Activated naive CD4-positive, alpha-beta T cell treated with anti-CD3 and anti-CD28 coated beads, Interleukin-2, amount 50 U/mL, for 24 hours (primary cell): ENCODE data around the gene PAQR6.
"Not testable (repeated sequence)": the region's sequence is repeated elsewhere in the genome, so short reads cannot be mapped to it uniquely, and the experiment has no call there.

ENCODE experiments used
- H3K27ac Mint-ChIP-seq: one replicate; pipeline ENCODE4 v1.8.0; 2021; ENCODE audit warnings: mild to moderate bottlenecking, mixed read lengths
- H3K27me3 Mint-ChIP-seq: one replicate; pipeline ENCODE4 v1.8.0; 2021; ENCODE audit warnings: mixed read lengths
- H3K36me3 Mint-ChIP-seq: one replicate; pipeline ENCODE4 v1.8.0; 2021; ENCODE audit warnings: mixed read lengths
- H3K4me1 Mint-ChIP-seq: one replicate; pipeline ENCODE4 v1.8.0; 2021; ENCODE audit warnings: mixed read lengths
- H3K4me3 Mint-ChIP-seq: one replicate; pipeline ENCODE4 v1.8.0; 2021; ENCODE audit warnings: mild to moderate bottlenecking, mixed read lengths
- H3K9me3 Mint-ChIP-seq: one replicate; pipeline ENCODE4 v1.8.0; 2021; ENCODE audit warnings: mixed read lengths

Gene PAQR6

DNA sequence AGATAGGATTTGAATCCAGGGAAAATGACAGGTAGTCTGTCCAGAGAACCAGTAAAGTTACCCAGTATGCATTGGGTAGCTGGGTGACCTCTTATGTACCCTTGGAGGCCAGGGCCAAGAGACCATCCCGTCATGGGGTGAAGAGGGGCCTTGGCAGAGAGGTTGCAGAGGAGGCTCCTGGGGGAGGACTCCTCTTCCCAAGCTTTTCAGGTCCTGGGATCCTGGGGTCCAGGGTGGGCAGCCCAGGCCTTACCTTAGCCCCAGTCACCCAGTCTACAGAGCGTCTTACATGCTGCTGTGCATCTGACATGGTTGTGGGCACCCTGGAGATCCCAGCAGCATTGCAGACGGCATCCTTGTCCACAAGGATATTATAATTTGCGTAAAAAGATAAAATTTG lies 21.1 kb downstream of the PAQR6 start:
- H3K9me3 Mint-ChIP-seq = no peaks in the 10 kb centered on the region
- H3K27ac Mint-ChIP-seq = no peak overlapping the region
- H3K36me3 Mint-ChIP-seq = peaks cover 17% of the 10 kb centered on the region
- no peak overlapping the region for H3K4me3 Mint-ChIP-seq
- peaks cover 38% of the 10 kb centered on the region for H3K4me1 Mint-ChIP-seq
- no peaks in the 10 kb centered on the region for H3K27me3 Mint-ChIP-seq

DNA sequence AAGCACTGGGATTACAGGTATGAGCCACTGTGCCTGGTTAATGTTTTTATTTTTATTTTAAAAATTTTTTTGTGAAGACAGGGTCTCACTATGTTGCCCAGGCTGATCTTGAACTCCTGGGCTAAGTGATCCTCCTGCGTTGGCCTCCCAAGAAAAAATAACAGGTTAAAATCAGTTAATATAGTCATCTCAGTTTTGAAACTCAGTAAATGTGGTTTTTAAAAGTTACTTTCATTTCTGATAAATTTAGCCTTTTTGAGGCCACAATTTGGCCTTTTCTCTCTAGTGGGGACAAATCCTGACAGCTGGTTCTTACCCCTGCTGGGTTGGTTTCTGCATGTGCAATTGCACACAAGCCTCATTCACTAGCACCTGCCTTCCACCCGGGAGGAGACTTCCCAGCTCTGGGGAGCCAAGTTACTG lies 21.7 kb downstream of the PAQR6 start:
- Mint-ChIP-seq H3K4me3 (no peak overlapping the region), H3K27me3 (no peaks in the 10 kb centered on the region), H3K36me3 (peaks cover 23% of the 10 kb centered on the region), H3K27ac (peak overlapping the region; percentile 87), H3K9me3 (no peaks in the 10 kb centered on the region), H3K4me1 (peaks cover 45% of the 10 kb centered on the region)

GRCh38 chr1:156225677-156226014 lies 22.2 kb downstream of the PAQR6 start:
- Mint-ChIP-seq H3K27ac (peak overlapping the region; percentile 87), H3K9me3 (no peaks in the 10 kb centered on the region), H3K27me3 (no peaks in the 10 kb centered on the region), H3K4me3 (peak overlapping the region; percentile 32), H3K36me3 (peaks cover 26% of the 10 kb centered on the region), H3K4me1 (peaks cover 48% of the 10 kb centered on the region)

GRCh38 chr1:156221986-156222692 lies 25.7 kb downstream of the PAQR6 start:
- Mint-ChIP-seq H3K27ac (peak overlapping the region; percentile 98), H3K9me3 (no peaks in the 10 kb centered on the region), H3K36me3 (peaks cover 31% of the 10 kb centered on the region), H3K4me1 (peaks cover 74% of the 10 kb centered on the region), H3K4me3 (peak overlapping the region; percentile 49), H3K27me3 (no peaks in the 10 kb centered on the region)

- no peaks in the 10 kb centered on the region for H3K9me3 Mint-ChIP-seq
- H3K4me1 Mint-ChIP-seq = peaks cover 69% of the 10 kb centered on the region
- peak overlapping the region; percentile 95 for H3K27ac Mint-ChIP-seq
- H3K36me3 Mint-ChIP-seq = peaks cover 26% of the 10 kb centered on the region
- H3K27me3 Mint-ChIP-seq = no peaks in the 10 kb centered on the region
- H3K4me3 Mint-ChIP-seq = peak overlapping the region; percentile 11
These were observed 27.6 kb downstream of the PAQR6 start for GRCh38 chr1:156220226-156220625.

GRCh38 chr1:156217871-156218270 lies 30.0 kb downstream of the PAQR6 start:
- peaks cover 31% of the 10 kb centered on the region for H3K36me3 Mint-ChIP-seq
- H3K4me3 Mint-ChIP-seq = peak overlapping the region; percentile 81
- no peaks in the 10 kb centered on the region for H3K27me3 Mint-ChIP-seq
- peaks cover 64% of the 10 kb centered on the region for H3K4me1 Mint-ChIP-seq
- H3K27ac Mint-ChIP-seq = peak overlapping the region; percentile 100
- no peaks in the 10 kb centered on the region for H3K9me3 Mint-ChIP-seq

DNA sequence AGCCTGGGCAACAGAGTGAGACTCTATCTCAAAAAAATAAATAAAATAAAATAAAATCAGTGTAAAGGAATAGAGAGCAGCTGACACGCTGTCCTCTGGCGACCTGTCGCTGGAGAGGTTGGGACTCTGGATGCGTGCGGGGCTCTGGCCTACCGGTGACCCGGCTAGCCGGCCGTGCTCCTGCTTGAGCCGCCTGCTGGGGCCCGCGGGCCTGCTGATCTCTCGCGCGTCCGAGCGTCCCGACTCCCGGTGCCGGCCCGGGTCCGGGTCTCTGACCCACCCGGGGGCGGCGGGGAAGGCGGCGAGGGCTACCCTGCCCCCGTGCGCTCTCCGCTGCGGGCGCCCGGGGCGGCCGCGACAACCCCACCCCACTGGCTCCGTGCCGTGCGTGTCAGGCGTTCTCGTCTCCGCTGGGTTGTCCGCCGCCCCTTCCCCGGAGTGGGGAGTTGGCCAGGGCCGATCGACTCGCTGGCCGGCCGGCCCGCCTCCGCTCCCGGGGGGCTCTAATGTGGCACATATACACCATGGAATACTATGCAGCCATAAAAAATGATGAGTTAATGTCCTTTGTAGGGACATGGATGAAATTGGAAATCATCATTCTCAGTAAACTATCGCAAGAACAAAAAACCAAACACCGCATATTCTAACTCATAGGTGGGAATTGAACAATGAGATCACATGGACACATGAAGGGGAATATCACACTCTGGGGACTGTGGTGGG lies 31.3 kb downstream of the PAQR6 start:
- not testable (repeated sequence) for H3K27me3 Mint-ChIP-seq, H3K9me3 Mint-ChIP-seq
- H3K27ac Mint-ChIP-seq = peak overlapping the region; percentile 100
- peak overlapping the region; percentile 81 for H3K4me3 Mint-ChIP-seq
- peaks cover 62% of the 10 kb centered on the region for H3K4me1 Mint-ChIP-seq
- peaks cover 28% of the 10 kb centered on the region for H3K36me3 Mint-ChIP-seq

DNA sequence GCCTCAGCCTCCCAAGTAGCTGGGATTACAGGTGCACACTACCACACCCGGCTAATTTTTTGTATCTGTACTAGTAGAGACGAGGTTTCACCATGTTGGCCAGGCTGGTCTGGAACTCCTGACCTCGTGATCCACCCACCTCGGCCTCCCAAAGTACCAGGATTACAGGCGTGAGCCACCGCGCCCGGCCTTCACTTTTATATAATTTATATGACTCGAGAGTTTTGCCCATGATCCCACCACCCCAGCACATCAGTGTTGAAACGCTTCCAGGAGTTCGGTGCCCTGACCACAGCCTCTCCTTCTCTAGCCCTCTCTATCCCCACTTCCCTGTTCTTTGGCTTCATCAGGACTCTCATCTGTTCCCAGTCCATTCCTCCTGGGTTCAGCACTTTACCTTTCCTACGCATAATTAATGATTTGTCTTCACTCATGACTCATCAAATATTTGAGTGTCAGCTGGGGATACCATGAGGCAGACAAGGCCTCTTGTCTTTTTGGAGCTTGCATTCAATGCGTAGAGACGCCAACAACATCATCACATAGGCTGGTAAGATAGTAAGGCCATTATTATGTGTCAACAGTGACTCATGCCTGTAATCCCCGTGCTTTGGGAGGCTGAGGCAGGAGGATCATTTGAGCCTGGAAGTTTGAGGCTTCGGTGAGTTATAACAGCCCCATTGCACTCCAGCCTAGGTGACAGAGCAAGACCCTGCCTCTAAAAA lies 33.7 kb downstream of the PAQR6 start:
- Mint-ChIP-seq H3K4me1 (peaks cover 44% of the 10 kb centered on the region), H3K9me3 (no peaks in the 10 kb centered on the region), H3K4me3 (peak overlapping the region; percentile 88), H3K36me3 (peaks cover 19% of the 10 kb centered on the region), H3K27me3 (no peaks in the 10 kb centered on the region), H3K27ac (peak overlapping the region; percentile 98)

GRCh38 chr1:156213644-156213966 lies 34.3 kb downstream of the PAQR6 start:
- H3K27me3 Mint-ChIP-seq = no peaks in the 10 kb centered on the region
- H3K4me1 Mint-ChIP-seq = peaks cover 42% of the 10 kb centered on the region
- H3K36me3 Mint-ChIP-seq = peaks cover 21% of the 10 kb centered on the region
- H3K4me3 Mint-ChIP-seq = peak overlapping the region; percentile 97
- no peaks in the 10 kb centered on the region for H3K9me3 Mint-ChIP-seq
- H3K27ac Mint-ChIP-seq = peak overlapping the region; percentile 98

- H3K27ac Mint-ChIP-seq = peak within 1 kb of the TSS; percentile 98
- H3K27me3 Mint-ChIP-seq = no peaks in the 10 kb centered on the region
- peaks cover 38% of the 10 kb centered on the region for H3K4me1 Mint-ChIP-seq
- peaks cover 21% of the 10 kb centered on the region for H3K36me3 Mint-ChIP-seq
- no peaks in the 10 kb centered on the region for H3K9me3 Mint-ChIP-seq
- peak within 1 kb of the TSS; percentile 97 for H3K4me3 Mint-ChIP-seq
These were observed 34.8 kb downstream of the PAQR6 start, which contains the start of gene PMF1 for GRCh38 chr1:156212833-156213643. PMF1 (plus strand) TSS chr1:156213007; CDS start chr1:156213016, 9 bp downstream.

DNA sequence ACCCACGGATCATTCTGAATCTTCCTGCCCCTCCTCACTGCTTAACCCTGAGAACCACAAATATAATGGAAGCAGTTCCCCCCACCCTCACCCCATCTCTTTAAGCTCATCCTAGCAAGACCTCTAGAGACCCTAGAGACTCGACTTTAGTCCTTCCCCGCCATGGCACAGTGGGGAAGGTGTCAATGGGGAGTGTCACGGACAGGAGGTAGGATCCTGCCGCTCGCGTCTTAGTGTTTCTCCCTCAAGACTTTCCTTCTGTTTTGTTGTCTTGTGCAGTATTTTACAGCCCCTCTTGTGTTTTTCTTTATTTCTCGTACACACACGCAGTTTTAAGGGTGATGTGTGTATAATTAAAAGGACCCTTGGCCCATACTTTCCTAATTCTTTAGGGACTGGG lies 35.7 kb downstream of the PAQR6 start:
- H3K27me3 Mint-ChIP-seq = no peaks in the 10 kb centered on the region
- H3K4me3 Mint-ChIP-seq = peak overlapping the region; percentile 97
- H3K9me3 Mint-ChIP-seq = no peaks in the 10 kb centered on the region
- H3K4me1 Mint-ChIP-seq = peaks cover 29% of the 10 kb centered on the region
- peaks cover 19% of the 10 kb centered on the region for H3K36me3 Mint-ChIP-seq
- H3K27ac Mint-ChIP-seq = peak overlapping the region; percentile 98

GRCh38 chr1:156211243-156211642 lies 36.6 kb downstream of the PAQR6 start:
- Mint-ChIP-seq H3K36me3 (peaks cover 19% of the 10 kb centered on the region), H3K9me3 (no peaks in the 10 kb centered on the region), H3K27me3 (no peaks in the 10 kb centered on the region), H3K4me1 (peaks cover 29% of the 10 kb centered on the region), H3K27ac (peak overlapping the region; percentile 78), H3K4me3 (no peak overlapping the region)

DNA sequence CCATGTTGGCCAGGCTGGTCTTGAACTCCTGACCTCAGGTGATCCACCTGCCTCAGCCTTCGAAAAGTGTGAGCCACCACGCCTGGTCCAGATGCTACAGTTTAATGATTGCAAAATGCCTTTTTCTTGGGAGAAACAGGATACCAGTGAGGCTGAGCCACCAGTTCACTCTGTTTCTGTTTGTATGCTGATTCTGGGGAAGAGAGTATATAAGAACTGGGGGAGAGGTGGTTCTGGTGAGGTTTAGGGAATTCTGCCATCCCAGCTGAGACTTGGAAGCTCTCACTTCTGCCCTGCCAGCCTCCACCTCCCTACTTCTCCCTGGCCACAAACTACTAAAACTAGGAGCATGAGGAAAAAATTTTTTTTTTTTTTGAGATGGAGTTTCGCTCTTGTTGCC lies 43.2 kb downstream of the PAQR6 start:
- Mint-ChIP-seq H3K4me3 (no peak overlapping the region), H3K4me1 (peaks cover 23% of the 10 kb centered on the region), H3K9me3 (no peaks in the 10 kb centered on the region), H3K27ac (no peak overlapping the region), H3K27me3 (no peaks in the 10 kb centered on the region), H3K36me3 (peaks cover 14% of the 10 kb centered on the region)

GRCh38 chr1:156203331-156203730 lies 44.5 kb downstream of the PAQR6 start:
- H3K27me3 Mint-ChIP-seq = no peaks in the 10 kb centered on the region
- no peak overlapping the region for H3K4me3 Mint-ChIP-seq
- no peaks in the 10 kb centered on the region for H3K9me3 Mint-ChIP-seq
- H3K27ac Mint-ChIP-seq = no peak overlapping the region
- H3K4me1 Mint-ChIP-seq = peaks cover 36% of the 10 kb centered on the region
- H3K36me3 Mint-ChIP-seq = peaks cover 14% of the 10 kb centered on the region

DNA sequence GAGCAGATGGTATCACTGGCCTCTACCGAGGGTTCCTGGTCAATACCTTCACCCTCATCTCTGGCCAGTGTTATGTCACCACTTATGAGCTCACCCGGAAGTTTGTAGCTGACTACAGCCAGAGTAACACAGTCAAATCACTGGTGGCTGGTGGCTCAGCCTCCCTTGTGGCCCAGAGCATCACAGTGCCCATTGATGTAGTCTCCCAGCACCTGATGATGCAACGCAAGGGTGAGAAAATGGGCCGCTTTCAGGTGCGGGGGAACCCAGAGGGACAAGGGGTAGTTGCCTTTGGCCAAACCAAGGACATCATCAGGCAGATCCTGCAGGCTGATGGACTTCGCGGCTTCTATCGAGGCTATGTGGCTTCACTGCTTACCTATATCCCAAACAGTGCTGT lies 47.8 kb downstream of the PAQR6 start:
- Mint-ChIP-seq H3K27ac (peak overlapping the region; percentile 84), H3K27me3 (no peaks in the 10 kb centered on the region), H3K4me3 (peak overlapping the region; percentile 76), H3K36me3 (peaks cover 18% of the 10 kb centered on the region), H3K9me3 (no peaks in the 10 kb centered on the region), H3K4me1 (peaks cover 58% of the 10 kb centered on the region)
